ENCODE results near the gene DOCK1. TPM values are rescaled to one million over a fixed set of nuclear protein-coding genes. Genes with fewer than 3 reads are reported as not detected.

Gene DOCK1
- total RNA-seq, 2 experiments from 2014 or later: 0.22 to 0.29 TPM

GRCh38 chr10:127142136-127142535 is 236.9 kb downstream of the DOCK1 start:
- Mint-ChIP-seq H3K27me3 (no peaks in the 10 kb centered on the region), H3K4me1 (ENCODE audit: low read depth) (no peaks in the 10 kb centered on the region), H3K36me3 (no peaks in the 10 kb centered on the region), H3K9me3 (no peaks in the 10 kb centered on the region), H3K27ac (no peak overlapping the region), H3K4me3 (no peak overlapping the region)
- ChIA-PET CTCF (no interaction called here), POLR2A (no interaction called here)
- DNase-seq: no peak
- intact Hi-C loops (cut with micrococcal nuclease): no loop called here

GRCh38 chr10:127142856-127143255 is 237.6 kb downstream of the DOCK1 start:
- H3K4me1 Mint-ChIP-seq (ENCODE audit: low read depth): no peaks in the 10 kb centered on the region
- H3K27ac Mint-ChIP-seq: no peak overlapping the region
- no peak overlapping the region for H3K4me3 Mint-ChIP-seq
- ChIA-PET POLR2A (no interaction called here), CTCF (no interaction called here)
- no peaks in the 10 kb centered on the region for H3K36me3 Mint-ChIP-seq
- H3K9me3 Mint-ChIP-seq: no peaks in the 10 kb centered on the region
- intact Hi-C loops (cut with micrococcal nuclease): no loop called here
- no peaks in the 10 kb centered on the region for H3K27me3 Mint-ChIP-seq
- no peak for DNase-seq

- no peak for DNase-seq
- H3K4me1 Mint-ChIP-seq (ENCODE audit: low read depth): no peaks in the 10 kb centered on the region
- POLR2A ChIA-PET: no interaction called here
- H3K36me3 Mint-ChIP-seq: no peaks in the 10 kb centered on the region
- intact Hi-C loops (cut with micrococcal nuclease): no loop called here
- no peaks in the 10 kb centered on the region for H3K9me3 Mint-ChIP-seq
- no peak overlapping the region for H3K4me3 Mint-ChIP-seq
- peaks cover 5% of the 10 kb centered on the region for H3K27me3 Mint-ChIP-seq
- CTCF ChIA-PET: no interaction called here
- H3K27ac Mint-ChIP-seq: no peak overlapping the region
Observed at GRCh38 chr10:127145173-127145572, 239.9 kb downstream of the DOCK1 start.

GRCh38 chr10:127146661-127147060 is 241.4 kb downstream of the DOCK1 start:
- H3K27me3 Mint-ChIP-seq: peaks cover 5% of the 10 kb centered on the region
- DNase-seq: no peak
- H3K27ac Mint-ChIP-seq: no peak overlapping the region
- ChIA-PET POLR2A (no interaction called here), CTCF (no interaction called here)
- no peaks in the 10 kb centered on the region for H3K4me1 Mint-ChIP-seq (ENCODE audit: low read depth)
- no peaks in the 10 kb centered on the region for H3K9me3 Mint-ChIP-seq
- no peaks in the 10 kb centered on the region for H3K36me3 Mint-ChIP-seq
- no peak overlapping the region for H3K4me3 Mint-ChIP-seq
- intact Hi-C loops (cut with micrococcal nuclease): no loop called here

GRCh38 chr10:127148066-127148932 is 243.1 kb downstream of the DOCK1 start:
- ChIA-PET CTCF (no interaction called here), POLR2A (no interaction called here)
- no peak overlapping the region for H3K27ac Mint-ChIP-seq
- no peak overlapping the region for H3K4me3 Mint-ChIP-seq
- H3K27me3 Mint-ChIP-seq: peaks cover 5% of the 10 kb centered on the region
- no peak for DNase-seq
- no peaks in the 10 kb centered on the region for H3K36me3 Mint-ChIP-seq
- H3K4me1 Mint-ChIP-seq (ENCODE audit: low read depth): no peaks in the 10 kb centered on the region
- intact Hi-C loops (cut with micrococcal nuclease): no loop called here
- no peaks in the 10 kb centered on the region for H3K9me3 Mint-ChIP-seq

- CTCF ChIA-PET: no interaction called here
- intact Hi-C loops (cut with micrococcal nuclease): no loop called here
- H3K9me3 Mint-ChIP-seq: no peaks in the 10 kb centered on the region
- no peak for DNase-seq
- H3K4me3 Mint-ChIP-seq: no peak overlapping the region
- H3K27me3 Mint-ChIP-seq: peaks cover 5% of the 10 kb centered on the region
- H3K27ac Mint-ChIP-seq: no peak overlapping the region
- H3K4me1 Mint-ChIP-seq (ENCODE audit: low read depth): no peaks in the 10 kb centered on the region
- POLR2A ChIA-PET: no interaction called here
- H3K36me3 Mint-ChIP-seq: no peaks in the 10 kb centered on the region
Observed at GRCh38 chr10:127148933-127149220, 243.6 kb downstream of the DOCK1 start.

- Mint-ChIP-seq H3K27me3 (peaks cover 5% of the 10 kb centered on the region), H3K9me3 (no peaks in the 10 kb centered on the region), H3K4me1 (ENCODE audit: low read depth) (no peaks in the 10 kb centered on the region), H3K36me3 (no peaks in the 10 kb centered on the region), H3K27ac (no peak overlapping the region), H3K4me3 (no peak overlapping the region)
- ChIA-PET CTCF (no interaction called here), POLR2A (no interaction called here)
- intact Hi-C loops (cut with micrococcal nuclease): no loop called here
- DNase-seq: no peak
Observed at GRCh38 chr10:127149501-127150081, 244.4 kb downstream of the DOCK1 start.

GRCh38 chr10:127150136-127150535 is 244.9 kb downstream of the DOCK1 start:
- POLR2A ChIA-PET: no interaction called here
- H3K27me3 Mint-ChIP-seq: peaks cover 5% of the 10 kb centered on the region
- no peaks in the 10 kb centered on the region for H3K4me1 Mint-ChIP-seq (ENCODE audit: low read depth)
- no peak overlapping the region for H3K27ac Mint-ChIP-seq
- no peak overlapping the region for H3K4me3 Mint-ChIP-seq
- intact Hi-C loops (cut with micrococcal nuclease): no loop called here
- no peaks in the 10 kb centered on the region for H3K36me3 Mint-ChIP-seq
- H3K9me3 Mint-ChIP-seq: no peaks in the 10 kb centered on the region
- no peak for DNase-seq
- CTCF ChIA-PET: no interaction called here

GRCh38 chr10:127151541-127151940 is 246.3 kb downstream of the DOCK1 start:
- POLR2A ChIA-PET: no interaction called here
- Mint-ChIP-seq H3K27me3 (peaks cover 5% of the 10 kb centered on the region), H3K36me3 (no peaks in the 10 kb centered on the region), H3K4me1 (ENCODE audit: low read depth) (no peaks in the 10 kb centered on the region), H3K9me3 (no peaks in the 10 kb centered on the region), H3K27ac (no peak overlapping the region), H3K4me3 (no peak overlapping the region)
- CTCF ChIA-PET: no interaction called here
- no peak for DNase-seq
- intact Hi-C loops (cut with micrococcal nuclease): no loop called here

GRCh38 chr10:127151981-127152699 is 246.9 kb downstream of the DOCK1 start:
- Mint-ChIP-seq H3K4me1 (ENCODE audit: low read depth) (no peaks in the 10 kb centered on the region), H3K4me3 (no peak overlapping the region), H3K36me3 (no peaks in the 10 kb centered on the region), H3K9me3 (no peaks in the 10 kb centered on the region), H3K27me3 (peaks cover 5% of the 10 kb centered on the region), H3K27ac (no peak overlapping the region)
- POLR2A ChIA-PET: no interaction called here
- CTCF ChIA-PET: no interaction called here
- no peak for DNase-seq
- intact Hi-C loops (cut with micrococcal nuclease): no loop called here

- CTCF ChIA-PET: no interaction called here
- H3K36me3 Mint-ChIP-seq: no peaks in the 10 kb centered on the region
Observed at GRCh38 chr10:127153181-127153580, 248.0 kb downstream of the DOCK1 start.

GRCh38 chr10:127154831-127155620 is 249.8 kb downstream of the DOCK1 start:
- no peaks in the 10 kb centered on the region for H3K9me3 Mint-ChIP-seq
- no peak for DNase-seq
- ChIA-PET POLR2A (no interaction called here), CTCF (no interaction called here)
- H3K27me3 Mint-ChIP-seq: no peaks in the 10 kb centered on the region
- no peak overlapping the region for H3K27ac Mint-ChIP-seq
- H3K4me1 Mint-ChIP-seq (ENCODE audit: low read depth): no peaks in the 10 kb centered on the region
- intact Hi-C loops (cut with micrococcal nuclease): no loop called here
- H3K4me3 Mint-ChIP-seq: no peak overlapping the region
- H3K36me3 Mint-ChIP-seq: no peaks in the 10 kb centered on the region

More at GRCh38 chr10:127153181-127153580, 248.0 kb downstream of the DOCK1 start:
- Mint-ChIP-seq H3K27ac (no peak overlapping the region), H3K4me3 (no peak overlapping the region), H3K4me1 (ENCODE audit: low read depth) (no peaks in the 10 kb centered on the region), H3K27me3 (peaks cover 3% of the 10 kb centered on the region), H3K9me3 (no peaks in the 10 kb centered on the region)
- POLR2A ChIA-PET: no interaction called here
- intact Hi-C loops (cut with micrococcal nuclease): no loop called here
- DNase-seq: no peak
